HepG2 (cell line): ENCODE data around the gene PHLPP2. TPM values are rescaled to one million over a fixed set of nuclear protein-coding genes. Genes with fewer than 3 reads are reported as not detected.
"Not testable (repeated sequence)": the region's sequence is repeated elsewhere in the genome, so short reads cannot be mapped to it uniquely, and the experiment has no call there.

Experiments used
- ATAC-seq: fragments of 200-7000 bp; cut with Tn5 transposase; 3 replicates; pipeline ENCODE4 v1.9.1; 2020; ENCODE audit warnings: mild to moderate bottlenecking, moderate library complexity
- BruUV-seq: library from RNA; stranded (reverse); fragments of 400-500 nt; replicated peaks from 2 replicates; lab custom pipeline; 2021; lab: Mats Ljungman, UMichigan
- CTCF ChIA-PET: fragments of 300-600 bp; formaldehyde crosslinking; extraction: SDS; loops from one replicate; lab custom pipeline; 2021; ENCODE audit warnings: low total read pairs, inconsistent platforms, low intra/inter-chr PET ratio; lab: Yijun Ruan, JAX
- POLR2A ChIA-PET: fragments of 350-600 bp; sonication (Branson Sonifier 250); formaldehyde crosslinking; loops from one replicate; lab custom pipeline; 2020; ENCODE audit warnings: antibody characterized with exemption, inconsistent platforms; lab: Yijun Ruan, JAX
- DNase-seq: peaks from one replicate; pipeline ENCODE4 v3.0.0-alpha.2; 2015; ENCODE audit warnings: low spot score
- FAIRE-seq: peaks from 3 replicates; lab custom pipeline; 2011; peaks lifted over from hg19 to GRCh38; lab: Jason Lieb, UNC
- H2AFZ ChIP-seq: one replicate; pipeline ENCODE4 v1.6.1; 2011; ENCODE audit warnings: low read length, inconsistent platforms
- H3K27ac ChIP-seq: fragments of 300-600 bp; 3 replicates; pipeline ENCODE4 v1.8.0; 2011; ENCODE audit warnings: mixed run types, mild to moderate bottlenecking, mixed read lengths, low read length, inconsistent platforms; ENCODE audit not compliant: insufficient read depth; ENCODE audit errors: extremely low read length
- H3K27me3 ChIP-seq, 2 experiments: fragments of 200-600 bp in 1 of 2; 2 replicates in 1 of 2; 3 replicates in 1 of 2; pipeline versions ENCODE4 v1.6.0 to v1.8.0; 2011; ENCODE audit warnings: low read length in 2 of 2, mild to moderate bottlenecking in 2 of 2, moderate library complexity in 2 of 2, inconsistent platforms in 1 of 2; ENCODE audit not compliant: insufficient read depth in 2 of 2, control insufficient read depth in 1 of 2
- H3K36me3 ChIP-seq, 2 experiments: fragments of 200-600 bp in 1 of 2; replicated peaks in 1 of 2; 2 replicates in 1 of 2; 3 replicates in 1 of 2; pipeline versions ENCODE4 v1.5.1 to v1.8.0; 2011; ENCODE audit warnings: low read length in 2 of 2, inconsistent platforms in 1 of 2; ENCODE audit not compliant: insufficient read depth in 2 of 2, control insufficient read depth in 1 of 2
- H3K4me1 ChIP-seq: 2 replicates; pipeline ENCODE4 v1.5.1; 2012; ENCODE audit warnings: low read length, inconsistent platforms; ENCODE audit not compliant: insufficient read depth
- H3K4me2 ChIP-seq: 2 replicates; pipeline ENCODE4 v1.6.0; 2011; ENCODE audit warnings: low read depth, low read length, inconsistent platforms
- H3K4me3 ChIP-seq, 3 experiments: fragments of 200-600 bp in 1 of 3; sonication (generic), shearing (Covaris generic) in 1 of 3; replicated peaks in 1 of 3; 2 replicates each; pipeline ENCODE4 v1.5.1; 2011 to 2016; ENCODE audit warnings: low read length in 3 of 3, inconsistent platforms in 2 of 3, low read depth in 2 of 3, mild to moderate bottlenecking in 2 of 3, control low read depth in 1 of 3, mixed read lengths in 1 of 3; ENCODE audit not compliant: insufficient read depth in 1 of 3
- H3K79me2 ChIP-seq: one replicate; pipeline ENCODE4 v1.6.1; 2011; ENCODE audit warnings: low read length, inconsistent platforms; ENCODE audit not compliant: insufficient read depth
- H3K9ac ChIP-seq: 2 replicates; pipeline ENCODE4 v1.6.0; 2011; ENCODE audit warnings: mild to moderate bottlenecking, low read depth, low read length, inconsistent platforms; ENCODE audit not compliant: insufficient read depth
- H3K9me3 ChIP-seq: 2 replicates; pipeline ENCODE4 v1.5.1; 2012; ENCODE audit warnings: mild to moderate bottlenecking, low read length
- H4K20me1 ChIP-seq: 2 replicates; pipeline ENCODE4 v1.6.0; 2011; ENCODE audit warnings: inconsistent platforms, mild to moderate bottlenecking, low read length, moderate library complexity; ENCODE audit not compliant: insufficient read depth
- CEBPG ChIP-seq: IDR thresholded peaks from 2 replicates; pipeline ENCODE4 v1.6.1; 2016
- ELF3 ChIP-seq: IDR thresholded peaks from 2 replicates; pipeline ENCODE4 v1.6.1; 2016; ENCODE audit warnings: missing genetic modification reagents, missing compliant biosample characterization
- FOSL1 ChIP-seq: sonication (generic); formaldehyde crosslinking; IDR thresholded peaks from 2 replicates; pipeline ENCODE4 v1.9.0; 2021; ENCODE audit warnings: missing genetic modification reagents, borderline replicate concordance
- FOXP1 ChIP-seq, 2 experiments: fragments of 450-650 bp in 1 of 2; IDR thresholded peaks; 2 replicates each; pipeline ENCODE4 v1.6.1; 2017 to 2018; ENCODE audit warnings: antibody characterized with exemption in 1 of 2
- GFI1 ChIP-seq: sonication (generic); formaldehyde crosslinking; IDR thresholded peaks from 2 replicates; pipeline ENCODE4 v1.5.0; 2020; ENCODE audit warnings: missing genetic modification reagents, mild to moderate bottlenecking, borderline replicate concordance
- HOXA5 ChIP-seq: sonication (generic); formaldehyde crosslinking; IDR thresholded peaks from 2 replicates; pipeline ENCODE4 v1.4.0; 2020; ENCODE audit warnings: missing genetic modification reagents
- JUN ChIP-seq: sonication (generic); formaldehyde crosslinking; IDR thresholded peaks from 2 replicates; pipeline ENCODE4 v1.4.0; 2020; ENCODE audit warnings: mild to moderate bottlenecking, missing genetic modification reagents
- JUNB ChIP-seq: sonication (generic); formaldehyde crosslinking; IDR thresholded peaks from 2 replicates; pipeline ENCODE4 v1.8.0; 2022; ENCODE audit warnings: missing genetic modification reagents, mild to moderate bottlenecking, borderline replicate concordance
- MAFF ChIP-seq: IDR thresholded peaks from 2 replicates; pipeline ENCODE4 v1.6.1; 2011; ENCODE audit warnings: low read depth, low read length, improper control_type of control experiment
- MIXL1 ChIP-seq: IDR thresholded peaks from 2 replicates; pipeline ENCODE4 v1.6.1; 2016
- NCOA2 ChIP-seq: sonication (generic); formaldehyde crosslinking; IDR thresholded peaks from 2 replicates; pipeline ENCODE4 v1.8.0; 2022; ENCODE audit warnings: inconsistent platforms
- SALL1 ChIP-seq: sonication (generic); formaldehyde crosslinking; IDR thresholded peaks from 2 replicates; pipeline ENCODE4 v1.8.0; 2022; ENCODE audit warnings: mild to moderate bottlenecking, missing genetic modification reagents
- TARDBP ChIP-seq: sonication (generic); formaldehyde crosslinking; IDR thresholded peaks from 2 replicates; pipeline ENCODE4 v1.8.0; 2022; ENCODE audit warnings: mild to moderate bottlenecking, missing genetic modification reagents
- WGBS: methylation state at CpG from one replicate; pipeline ENCODE4 v1.1.6; 2017; ENCODE audit warnings: low lambda C conversion rate; 5-methylcytosine and 5-hydroxymethylcytosine counted together
- in situ Hi-C: cut with HindIII; loops from 2 replicates; pipeline ENCODE4 v1.10.0; 2017; ENCODE audit warnings: low pct_unique_long_range_greater_than_20kb; ENCODE audit not compliant: extremely low pct_ligation_motif_present
- intact Hi-C: fragments of 100-400 bp; cut with micrococcal nuclease; formaldehyde crosslinking; loops from one replicate; pipeline ENCODE4 v1.10.0; 2022; ENCODE audit not compliant: unreplicated experiment
- polyA plus RNA-seq, 8 experiments: library from polyadenylated mRNA; depleted of rRNA in 3 of 8; stranded (reverse) in 7 of 8; unstranded in 1 of 8; fragments of >200 nt; fragmentation: Illumina TruSeq in 4 of 8; extraction: Trizol in 4 of 8; gene quantifications; 2 replicates each; pipeline versions ENCODE4 v1.2.1 to v1.2.3, GENCODE V29; 2011 to 2016; ENCODE audit warnings: low read depth in 4 of 8, missing spikeins in 1 of 8, mixed read lengths in 1 of 8; ENCODE audit not compliant: insufficient read depth in 1 of 8
- total RNA-seq, 5 experiments: library from RNA; depleted of rRNA; stranded (reverse); fragments of >200 nt; fragmentation: Illumina TruSeq; extraction: Trizol; gene quantifications; 2 replicates each; pipeline ENCODE4 v1.2.3, GENCODE V29; 2016; ENCODE audit warnings: low read depth in 1 of 5
- TF ChIP-seq, protein P1 (sequence below): sonication (generic); formaldehyde crosslinking; IDR thresholded peaks from 2 replicates; pipeline ENCODE4 v1.4.0; 2020; ENCODE audit warnings: missing genetic modification reagents, borderline replicate concordance
- TF ChIP-seq, protein P2 (sequence below): sonication (generic); formaldehyde crosslinking; IDR thresholded peaks from 2 replicates; pipeline ENCODE4 v1.4.0; 2020; ENCODE audit warnings: missing genetic modification reagents
- TF ChIP-seq, protein P3 (sequence below): IDR thresholded peaks from 2 replicates; pipeline ENCODE4 v1.6.1; 2016; ENCODE audit warnings: mild to moderate bottlenecking
- TF ChIP-seq, protein P4 (sequence below): IDR thresholded peaks from 2 replicates; pipeline ENCODE4 v1.4.0; 2020; ENCODE audit warnings: mild to moderate bottlenecking, missing genetic modification reagents

Gene PHLPP2
- total and polyA plus RNA-seq, 2 of the 13 experiments (the other 11 are each of a cell fraction or from before 2014, with no cell fraction given): 8.9 TPM

DNA sequence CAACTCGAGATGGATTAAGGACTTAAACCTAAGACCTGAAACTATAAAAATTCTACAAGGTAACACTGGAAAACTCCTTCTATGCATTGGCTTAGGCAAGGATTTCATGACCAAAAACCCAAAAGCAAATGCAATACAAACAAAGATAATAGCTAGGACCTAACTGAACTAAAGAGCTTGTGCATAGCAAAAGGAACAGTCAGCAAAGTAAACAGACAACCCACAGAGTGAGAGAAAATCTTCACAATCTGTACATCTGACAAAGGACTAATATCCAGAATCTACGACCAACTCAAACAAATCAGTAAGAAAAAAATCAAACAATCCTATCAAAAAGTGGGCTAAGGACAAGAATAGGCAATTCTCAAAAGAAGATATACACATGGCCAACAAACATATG is 126.1 kb downstream of the PHLPP2 start:
- CTCF ChIA-PET; in situ Hi-C loops; TF ChIP-seq FOXP1 (IDR thresholded peaks at IDR 0.05): not testable (repeated sequence)
- H3K4me2 ChIP-seq: peak overlapping the region; percentile 40
- peak; percentile 74 for TF ChIP-seq NCOA2 (CRISPR knock-in tag)
- TF ChIP-seq JUN (CRISPR knock-in tag): peak; percentile 84; the same call in 1 of the 2 replicates
- TF ChIP-seq, protein P1, sequence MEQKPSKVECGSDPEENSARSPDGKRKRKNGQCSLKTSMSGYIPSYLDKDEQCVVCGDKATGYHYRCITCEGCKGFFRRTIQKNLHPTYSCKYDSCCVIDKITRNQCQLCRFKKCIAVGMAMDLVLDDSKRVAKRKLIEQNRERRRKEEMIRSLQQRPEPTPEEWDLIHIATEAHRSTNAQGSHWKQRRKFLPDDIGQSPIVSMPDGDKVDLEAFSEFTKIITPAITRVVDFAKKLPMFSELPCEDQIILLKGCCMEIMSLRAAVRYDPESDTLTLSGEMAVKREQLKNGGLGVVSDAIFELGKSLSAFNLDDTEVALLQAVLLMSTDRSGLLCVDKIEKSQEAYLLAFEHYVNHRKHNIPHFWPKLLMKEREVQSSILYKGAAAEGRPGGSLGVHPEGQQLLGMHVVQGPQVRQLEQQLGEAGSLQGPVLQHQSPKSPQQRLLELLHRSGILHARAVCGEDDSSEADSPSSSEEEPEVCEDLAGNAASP: peak; percentile 48; the same call in 1 of the 2 replicates
- TF ChIP-seq, protein P2, sequence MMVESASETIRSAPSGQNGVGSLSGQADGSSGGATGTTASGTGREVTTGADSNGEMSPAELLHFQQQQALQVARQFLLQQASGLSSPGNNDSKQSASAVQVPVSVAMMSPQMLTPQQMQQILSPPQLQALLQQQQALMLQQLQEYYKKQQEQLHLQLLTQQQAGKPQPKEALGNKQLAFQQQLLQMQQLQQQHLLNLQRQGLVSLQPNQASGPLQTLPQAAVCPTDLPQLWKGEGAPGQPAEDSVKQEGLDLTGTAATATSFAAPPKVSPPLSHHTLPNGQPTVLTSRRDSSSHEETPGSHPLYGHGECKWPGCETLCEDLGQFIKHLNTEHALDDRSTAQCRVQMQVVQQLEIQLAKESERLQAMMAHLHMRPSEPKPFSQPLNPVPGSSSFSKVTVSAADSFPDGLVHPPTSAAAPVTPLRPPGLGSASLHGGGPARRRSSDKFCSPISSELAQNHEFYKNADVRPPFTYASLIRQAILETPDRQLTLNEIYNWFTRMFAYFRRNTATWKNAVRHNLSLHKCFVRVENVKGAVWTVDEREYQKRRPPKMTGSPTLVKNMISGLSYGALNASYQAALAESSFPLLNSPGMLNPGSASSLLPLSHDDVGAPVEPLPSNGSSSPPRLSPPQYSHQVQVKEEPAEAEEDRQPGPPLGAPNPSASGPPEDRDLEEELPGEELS: peak; percentile 76
- peak; percentile 49; the same call in 1 of the 2 replicates for TF ChIP-seq TARDBP
- TF ChIP-seq, protein P3, sequence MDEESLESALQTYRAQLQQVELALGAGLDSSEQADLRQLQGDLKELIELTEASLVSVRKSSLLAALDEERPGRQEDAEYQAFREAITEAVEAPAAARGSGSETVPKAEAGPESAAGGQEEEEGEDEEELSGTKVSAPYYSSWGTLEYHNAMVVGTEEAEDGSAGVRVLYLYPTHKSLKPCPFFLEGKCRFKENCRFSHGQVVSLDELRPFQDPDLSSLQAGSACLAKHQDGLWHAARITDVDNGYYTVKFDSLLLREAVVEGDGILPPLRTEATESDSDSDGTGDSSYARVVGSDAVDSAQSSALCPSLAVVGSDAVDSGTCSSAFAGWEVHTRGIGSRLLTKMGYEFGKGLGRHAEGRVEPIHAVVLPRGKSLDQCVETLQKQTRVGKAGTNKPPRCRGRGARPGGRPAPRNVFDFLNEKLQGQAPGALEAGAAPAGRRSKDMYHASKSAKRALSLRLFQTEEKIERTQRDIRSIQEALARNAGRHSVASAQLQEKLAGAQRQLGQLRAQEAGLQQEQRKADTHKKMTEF (CRISPR knock-in tag): 0 out of 2 replicates have a peak, but pooled peaks have one; percentile 51
- peak; percentile 70 for TF ChIP-seq ELF3
- peak; percentile 85 for TF ChIP-seq GFI1
- peak; percentile 57; the same call in 1 of the 2 replicates for TF ChIP-seq HOXA5
- peak; percentile 69 for TF ChIP-seq MAFF
- TF ChIP-seq, protein P4, sequence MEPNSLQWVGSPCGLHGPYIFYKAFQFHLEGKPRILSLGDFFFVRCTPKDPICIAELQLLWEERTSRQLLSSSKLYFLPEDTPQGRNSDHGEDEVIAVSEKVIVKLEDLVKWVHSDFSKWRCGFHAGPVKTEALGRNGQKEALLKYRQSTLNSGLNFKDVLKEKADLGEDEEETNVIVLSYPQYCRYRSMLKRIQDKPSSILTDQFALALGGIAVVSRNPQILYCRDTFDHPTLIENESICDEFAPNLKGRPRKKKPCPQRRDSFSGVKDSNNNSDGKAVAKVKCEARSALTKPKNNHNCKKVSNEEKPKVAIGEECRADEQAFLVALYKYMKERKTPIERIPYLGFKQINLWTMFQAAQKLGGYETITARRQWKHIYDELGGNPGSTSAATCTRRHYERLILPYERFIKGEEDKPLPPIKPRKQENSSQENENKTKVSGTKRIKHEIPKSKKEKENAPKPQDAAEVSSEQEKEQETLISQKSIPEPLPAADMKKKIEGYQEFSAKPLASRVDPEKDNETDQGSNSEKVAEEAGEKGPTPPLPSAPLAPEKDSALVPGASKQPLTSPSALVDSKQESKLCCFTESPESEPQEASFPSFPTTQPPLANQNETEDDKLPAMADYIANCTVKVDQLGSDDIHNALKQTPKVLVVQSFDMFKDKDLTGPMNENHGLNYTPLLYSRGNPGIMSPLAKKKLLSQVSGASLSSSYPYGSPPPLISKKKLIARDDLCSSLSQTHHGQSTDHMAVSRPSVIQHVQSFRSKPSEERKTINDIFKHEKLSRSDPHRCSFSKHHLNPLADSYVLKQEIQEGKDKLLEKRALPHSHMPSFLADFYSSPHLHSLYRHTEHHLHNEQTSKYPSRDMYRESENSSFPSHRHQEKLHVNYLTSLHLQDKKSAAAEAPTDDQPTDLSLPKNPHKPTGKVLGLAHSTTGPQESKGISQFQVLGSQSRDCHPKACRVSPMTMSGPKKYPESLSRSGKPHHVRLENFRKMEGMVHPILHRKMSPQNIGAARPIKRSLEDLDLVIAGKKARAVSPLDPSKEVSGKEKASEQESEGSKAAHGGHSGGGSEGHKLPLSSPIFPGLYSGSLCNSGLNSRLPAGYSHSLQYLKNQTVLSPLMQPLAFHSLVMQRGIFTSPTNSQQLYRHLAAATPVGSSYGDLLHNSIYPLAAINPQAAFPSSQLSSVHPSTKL (CRISPR knock-in tag): peak; percentile 82
- peak; percentile 11; the same call in 1 of the 2 replicates for TF ChIP-seq SALL1 (CRISPR knock-in tag)
- peak; percentile 67 for TF ChIP-seq FOXP1 (CRISPR knock-in tag; IDR thresholded peaks at IDR 0.05)
- peak; percentile 92 for TF ChIP-seq FOSL1 (CRISPR knock-in tag)
- TF ChIP-seq JUNB: peak; percentile 95
- TF ChIP-seq CEBPG (CRISPR knock-in tag): peak; percentile 62; the same call in 1 of the 2 replicates
- peak; percentile 89 for TF ChIP-seq MIXL1 (CRISPR knock-in tag)

More for the DNA sequence above, 126.1 kb downstream of the PHLPP2 start:
- H3K79me2 ChIP-seq, H3K9me3 ChIP-seq, H3K36me3 ChIP-seq, H3K9ac ChIP-seq, H4K20me1 ChIP-seq, H2AFZ ChIP-seq, ATAC-seq, BruUV-seq, H3K27me3 ChIP-seq, intact Hi-C loops: not testable (repeated sequence)
- POLR2A ChIA-PET: interaction anchor here (0.6 to 2.6 kb wide), 8 partner anchors 9 to 464 kb away, joined by 3 to 19 read pairs (median 8); no protein-coding TSS in a partner anchor
- DNase-seq: peak; percentile 84
- Histone ChIP-seq H3K4me3 (peak overlapping the region in 1 of 3 experiments; percentile 11; a peak in 1 of 6 replicates), H3K4me1 (peaks cover 83% of the 10 kb centered on the region), H3K27ac (peak overlapping the region; percentile 47)
- peak; percentile 32 for FAIRE-seq
- WGBS: 0% methylated on average over 2 of the region's 2 CpGs
